Activated naive CD4-positive, alpha-beta T cell treated with anti-CD3 and anti-CD28 coated beads for 36 hours (primary cell): ENCODE data around the gene TSPAN16. TPM values are rescaled to one million over a fixed set of nuclear protein-coding genes. Genes with fewer than 3 reads are reported as not detected.

ENCODE experiments used
- CTCF ChIA-PET: fragments of 350-600 bp; sonication (Branson Sonifier 250); formaldehyde crosslinking; loops from one replicate; lab custom pipeline; 2021; ENCODE audit warnings: antibody characterized with exemption; lab: Charles Lee
- DNase-seq: peaks from one replicate; pipeline ENCODE4 v3.0.0-alpha.2; 2020
- H3K27ac Mint-ChIP-seq: one replicate; pipeline ENCODE4 v1.8.0; 2021; ENCODE audit warnings: mild to moderate bottlenecking, mixed read lengths
- H3K27me3 Mint-ChIP-seq: one replicate; pipeline ENCODE4 v1.8.0; 2021; ENCODE audit warnings: low read depth, mixed read lengths
- H3K36me3 Mint-ChIP-seq: one replicate; pipeline ENCODE4 v1.8.0; 2021; ENCODE audit warnings: low read depth, mixed read lengths
- H3K4me1 Mint-ChIP-seq: one replicate; pipeline ENCODE4 v1.8.0; 2021; ENCODE audit warnings: low read depth, mixed read lengths
- H3K4me3 Mint-ChIP-seq: one replicate; pipeline ENCODE4 v1.8.0; 2021; ENCODE audit warnings: mild to moderate bottlenecking, moderate library complexity, mixed read lengths
- H3K9me3 Mint-ChIP-seq: one replicate; pipeline ENCODE4 v1.8.0; 2021; ENCODE audit warnings: mixed read lengths
- intact Hi-C: fragments of 100-400 bp; cut with micrococcal nuclease; formaldehyde crosslinking; loops from one replicate; pipeline ENCODE4 v1.15.1; 2023
- total RNA-seq, 2 experiments: library from RNA; stranded (reverse); gene quantifications; one replicate each; pipeline ENCODE4 v1.2.3, GENCODE V29; 2021

TSPAN16 gene
- total RNA-seq, 2 experiments from 2014 or later, result not detected

DNA sequence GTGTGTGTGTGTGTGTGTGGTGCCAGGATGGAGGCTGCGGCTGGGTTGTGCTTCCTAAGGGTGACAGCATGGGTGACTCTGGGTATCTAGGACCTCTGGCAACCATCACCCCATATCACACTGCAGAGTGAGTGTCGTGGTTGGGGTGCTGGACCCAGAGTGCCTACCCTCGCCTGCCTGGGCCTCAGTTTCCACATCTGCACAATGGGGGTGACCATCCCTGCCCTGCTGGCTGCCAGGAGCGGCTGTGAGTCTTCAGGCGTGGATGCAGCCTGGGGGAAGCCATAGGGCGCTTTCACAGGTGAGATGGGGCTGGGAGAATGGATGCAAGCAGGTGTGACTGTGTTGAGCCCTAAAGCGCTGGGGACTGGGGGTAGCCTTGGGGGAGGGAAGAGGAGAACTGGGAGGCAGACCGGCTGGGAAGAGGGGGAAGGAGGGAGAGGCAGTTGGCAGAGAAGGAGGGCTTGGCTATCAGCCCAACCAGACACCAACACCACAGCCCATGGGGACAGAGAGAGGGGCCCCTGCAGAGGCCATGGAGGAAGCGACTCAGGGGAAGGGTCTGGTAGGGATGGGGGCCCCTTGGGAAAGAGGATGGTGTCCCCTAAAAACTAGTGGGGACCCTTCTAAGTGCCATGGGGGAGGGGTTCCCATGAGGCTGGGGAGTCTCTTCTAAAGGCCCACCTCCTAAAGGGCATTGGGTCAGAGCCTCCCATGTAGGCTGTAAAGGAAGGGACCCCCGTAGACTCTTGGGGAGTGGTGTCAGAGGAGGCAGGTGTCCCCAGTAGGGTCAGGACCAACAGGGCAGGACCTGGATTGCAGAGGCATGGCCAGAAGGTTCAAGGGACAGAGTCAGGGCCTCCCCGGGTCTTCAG, 61.0 kb downstream of the TSPAN16 start:
- intact Hi-C loops, result no loop called here
- Mint-ChIP-seq H3K4me1 (peaks cover 11% of the 10 kb centered on the region), H3K36me3 (no peaks in the 10 kb centered on the region), H3K4me3 (no peak overlapping the region), H3K27me3 (peaks cover 4% of the 10 kb centered on the region), H3K9me3 (no peaks in the 10 kb centered on the region), H3K27ac (no peak overlapping the region)
- CTCF ChIA-PET, result no interaction called here
- no peak for DNase-seq

DNA sequence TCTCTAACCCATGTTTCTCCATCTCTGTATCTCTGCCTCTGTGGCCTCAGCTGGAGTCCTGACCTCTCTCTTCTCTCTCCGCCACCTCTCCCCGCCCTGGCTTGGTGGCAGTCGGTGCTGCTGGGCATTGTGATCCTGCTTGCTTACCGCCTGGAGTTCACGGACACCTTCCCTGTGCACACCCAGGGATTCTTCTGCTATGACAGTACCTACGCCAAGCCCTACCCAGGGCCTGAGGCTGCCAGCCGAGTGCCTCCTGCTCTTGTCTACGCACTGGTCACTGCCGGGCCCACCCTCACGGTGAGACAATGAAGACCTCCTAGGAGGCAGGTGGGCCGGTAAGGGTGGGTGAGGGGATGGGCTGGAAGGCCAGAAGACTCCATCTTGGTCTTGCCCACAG, 63.5 kb downstream of the TSPAN16 start:
- Mint-ChIP-seq H3K27me3 (peaks cover 4% of the 10 kb centered on the region), H3K9me3 (no peaks in the 10 kb centered on the region), H3K36me3 (no peaks in the 10 kb centered on the region), H3K27ac (no peak overlapping the region), H3K4me3 (no peak overlapping the region), H3K4me1 (peaks cover 11% of the 10 kb centered on the region)
- no peak for DNase-seq
- intact Hi-C loops, result no loop called here
- CTCF ChIA-PET, result no interaction called here

DNA sequence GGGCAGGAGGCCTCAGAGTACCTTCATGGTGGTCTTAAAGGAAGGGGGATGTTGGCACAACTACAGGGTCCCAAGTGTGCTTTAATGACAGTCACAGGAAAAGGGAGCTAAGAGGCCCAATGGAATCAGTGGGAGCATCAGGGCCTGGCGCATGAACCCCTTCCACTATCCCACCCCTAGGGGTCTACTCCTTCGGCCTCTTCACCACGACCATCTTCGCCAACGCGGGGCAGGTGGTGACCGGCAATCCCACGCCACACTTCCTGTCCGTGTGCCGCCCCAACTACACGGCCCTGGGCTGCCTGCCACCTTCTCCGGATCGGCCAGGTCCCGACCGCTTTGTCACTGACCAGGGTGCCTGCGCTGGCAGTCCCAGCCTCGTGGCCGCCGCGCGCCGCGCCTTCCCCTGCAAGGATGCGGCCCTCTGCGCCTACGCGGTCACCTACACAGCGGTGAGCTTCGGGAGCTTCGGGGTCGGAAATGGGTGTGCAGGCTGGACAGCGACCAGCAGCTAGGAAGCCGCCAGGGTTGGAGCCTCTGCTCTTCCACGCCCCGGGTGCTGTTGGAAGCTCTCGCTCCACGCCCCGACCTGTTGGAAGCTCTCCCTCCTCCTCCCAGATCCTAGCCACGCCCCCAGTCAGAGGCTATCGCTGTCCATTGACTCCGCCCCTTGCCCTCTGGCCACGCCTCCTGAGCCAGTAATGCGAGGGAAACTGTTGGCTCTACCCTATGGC, 65.2 kb downstream of the TSPAN16 start:
- Mint-ChIP-seq H3K4me3 (no peak overlapping the region), H3K36me3 (no peaks in the 10 kb centered on the region), H3K27ac (no peak overlapping the region), H3K27me3 (peaks cover under 1% of the 10 kb centered on the region), H3K4me1 (peaks cover 2% of the 10 kb centered on the region), H3K9me3 (no peaks in the 10 kb centered on the region)
- CTCF ChIA-PET, result no interaction called here
- no peak for DNase-seq
- intact Hi-C loops, result no loop called here

DNA sequence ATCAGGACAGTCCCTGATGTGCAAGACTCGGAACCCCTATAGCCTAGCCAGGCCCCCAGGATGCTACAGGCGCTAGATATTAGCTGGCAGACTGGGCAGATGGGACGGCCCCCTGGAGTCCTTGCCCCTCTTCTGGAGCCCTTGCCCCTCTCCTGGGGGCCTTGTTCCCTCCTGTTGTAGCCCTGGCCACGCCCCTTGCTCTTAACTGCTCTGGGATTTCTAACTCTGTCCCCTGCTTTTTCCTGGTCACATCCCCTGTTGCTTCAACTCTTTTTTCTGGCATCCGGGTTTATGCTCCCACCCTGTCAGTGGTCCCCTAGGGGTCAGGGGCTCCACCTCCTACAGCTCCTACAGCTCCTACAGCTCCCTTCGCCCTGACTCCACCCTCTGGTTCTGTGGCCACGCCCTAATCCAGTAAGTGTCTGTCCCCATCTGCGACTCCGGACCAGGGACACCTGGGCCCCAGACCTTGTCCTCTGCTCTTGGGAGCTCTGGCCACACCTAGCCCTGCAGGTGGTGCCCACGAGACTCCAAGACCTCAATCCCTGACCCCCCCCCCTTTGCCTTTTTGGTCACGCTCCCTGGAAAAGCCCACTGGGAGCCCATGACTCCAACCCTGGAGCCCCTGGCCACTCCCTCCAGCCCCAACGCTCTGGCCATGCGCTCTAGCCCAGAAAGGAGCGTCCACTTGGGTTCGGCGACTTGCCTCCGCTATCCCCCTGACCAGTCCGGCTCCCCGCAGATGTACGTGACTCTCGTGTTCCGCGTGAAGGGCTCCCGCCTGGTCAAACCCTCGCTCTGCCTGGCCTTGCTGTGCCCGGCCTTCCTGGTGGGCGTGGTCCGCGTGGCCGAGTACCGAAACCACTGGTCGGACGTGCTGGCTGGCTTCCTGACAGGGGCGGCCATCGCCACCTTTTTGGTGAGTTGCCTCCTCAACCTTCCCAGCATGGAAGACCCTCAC, 66.1 kb downstream of the TSPAN16 start:
- Mint-ChIP-seq H3K4me1 (no peaks in the 10 kb centered on the region), H3K27ac (no peak overlapping the region), H3K4me3 (no peak overlapping the region), H3K9me3 (no peaks in the 10 kb centered on the region), H3K36me3 (no peaks in the 10 kb centered on the region), H3K27me3 (no peaks in the 10 kb centered on the region)
- CTCF ChIA-PET, result no interaction called here
- intact Hi-C loops, result no loop called here
- no peak for DNase-seq

DNA sequence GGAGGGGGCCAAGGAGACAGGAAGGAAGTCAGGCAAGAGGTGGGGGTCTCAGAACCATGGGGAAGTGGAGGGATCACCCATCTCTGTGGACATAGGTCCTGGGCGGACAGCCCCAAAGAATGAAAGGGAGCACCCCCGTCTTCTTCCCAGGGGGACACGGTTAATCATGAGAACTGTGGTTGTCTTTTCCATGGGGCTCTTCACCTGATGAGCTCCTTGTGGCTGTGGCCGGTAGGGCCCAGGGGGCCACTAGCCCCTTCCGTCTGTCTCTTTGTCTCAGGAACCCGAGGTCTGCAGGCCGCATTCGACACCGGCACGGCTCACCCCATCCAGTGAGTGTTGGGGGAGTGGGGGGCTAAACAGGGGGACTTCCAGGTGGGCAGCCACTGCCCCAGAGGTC, 67.9 kb downstream of the TSPAN16 start:
- DNase-seq, result no peak
- H3K27ac Mint-ChIP-seq, result no peak overlapping the region
- intact Hi-C loops, result no loop called here
- H3K4me3 Mint-ChIP-seq, result no peak overlapping the region
- H3K9me3 Mint-ChIP-seq, result no peaks in the 10 kb centered on the region
- no peaks in the 10 kb centered on the region for H3K4me1 Mint-ChIP-seq
- CTCF ChIA-PET, result no interaction called here
- no peaks in the 10 kb centered on the region for H3K27me3 Mint-ChIP-seq
- H3K36me3 Mint-ChIP-seq, result no peaks in the 10 kb centered on the region

DNA sequence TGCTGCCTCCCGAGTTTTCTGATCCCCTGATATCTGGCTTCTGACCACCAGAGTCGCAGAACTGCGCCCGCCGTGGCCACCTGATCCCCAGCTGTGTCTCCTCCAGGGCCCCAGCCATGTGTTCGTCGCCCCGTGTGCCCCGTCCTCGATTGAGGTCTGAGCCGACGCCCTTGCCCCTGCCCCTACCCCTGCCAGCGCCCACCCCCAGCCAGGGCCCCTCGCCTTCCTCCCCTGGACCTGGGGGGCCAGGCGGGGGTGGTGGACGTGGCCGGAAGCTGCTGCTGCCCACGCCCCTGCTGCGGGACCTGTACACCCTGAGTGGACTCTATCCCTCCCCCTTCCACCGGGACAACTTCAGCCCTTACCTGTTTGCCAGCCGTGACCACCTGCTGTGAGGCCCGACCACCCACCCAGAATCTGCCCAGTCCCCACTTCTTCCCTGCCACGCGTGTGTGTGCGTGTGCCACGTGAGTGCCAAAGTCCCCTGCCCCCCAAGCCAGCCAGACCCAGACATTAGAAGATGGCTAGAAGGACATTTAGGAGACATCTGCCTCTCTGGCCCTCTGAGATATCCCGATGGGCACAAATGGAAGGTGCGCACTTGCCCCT, 68.4 kb downstream of the TSPAN16 start:
- Mint-ChIP-seq H3K9me3 (no peaks in the 10 kb centered on the region), H3K4me1 (no peaks in the 10 kb centered on the region), H3K27ac (no peak overlapping the region), H3K36me3 (no peaks in the 10 kb centered on the region), H3K27me3 (no peaks in the 10 kb centered on the region), H3K4me3 (no peak overlapping the region)
- DNase-seq, result no peak
- intact Hi-C loops, result no loop called here
- CTCF ChIA-PET, result no interaction called here

DNA sequence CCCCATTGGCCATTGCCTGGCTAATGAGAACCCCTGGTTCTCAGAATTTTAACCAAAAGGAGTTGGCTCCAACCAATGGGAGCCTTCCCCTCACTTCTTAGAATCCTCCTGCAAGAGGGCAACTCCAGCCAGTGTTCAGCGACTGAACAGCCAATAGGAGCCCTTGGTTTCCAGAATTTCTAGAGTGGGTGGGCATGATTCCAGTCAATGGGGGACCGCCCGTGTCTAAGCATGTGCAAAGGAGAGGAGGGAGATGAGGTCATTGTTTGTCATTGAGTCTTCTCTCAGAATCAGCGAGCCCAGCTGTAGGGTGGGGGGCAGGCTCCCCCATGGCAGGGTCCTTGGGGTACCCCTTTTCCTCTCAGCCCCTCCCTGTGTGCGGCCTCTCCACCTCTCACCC, 69.0 kb downstream of the TSPAN16 start:
- CTCF ChIA-PET, result no interaction called here
- no peak overlapping the region for H3K4me3 Mint-ChIP-seq
- H3K36me3 Mint-ChIP-seq, result no peaks in the 10 kb centered on the region
- H3K27ac Mint-ChIP-seq, result no peak overlapping the region
- no peaks in the 10 kb centered on the region for H3K27me3 Mint-ChIP-seq
- H3K4me1 Mint-ChIP-seq, result no peaks in the 10 kb centered on the region
- DNase-seq, result no peak
- intact Hi-C loops, result no loop called here
- H3K9me3 Mint-ChIP-seq, result no peaks in the 10 kb centered on the region

Other genes with a start within 250 kb of the TSPAN16 start
- 10 to 100 TPM; 64.2 to 64.9 TPM for gene LDLR, start 206.7 kb upstream of the TSPAN16 start, total RNA-seq
- gene SPC24, start 140.4 kb upstream of the TSPAN16 start, total RNA-seq, result 100 to 1,000 TPM in 1 of 2 experiments, 10 to 100 TPM in 1; 94.7 to 102 TPM
- 1 to 10 TPM; 1.5 to 2.0 TPM for gene KANK2, start 98.6 kb upstream of the TSPAN16 start, total RNA-seq
- gene ANGPTL8, start 56.5 kb upstream of the TSPAN16 start, total RNA-seq, result not detected
- gene DOCK6, start 33.6 kb upstream of the TSPAN16 start, total RNA-seq, result 1 to 10 TPM; 6.1 to 7.1 TPM
- gene RAB3D, start 43.5 kb downstream of the TSPAN16 start, total RNA-seq, result 10 to 100 TPM in 1 of 2 experiments, 1 to 10 TPM in 1; 9.8 to 10.7 TPM
- gene TMEM205, start 50.1 kb downstream of the TSPAN16 start, total RNA-seq, result 10 to 100 TPM; 21.4 to 24.2 TPM
- 10 to 100 TPM; 15.2 to 16.5 TPM for gene CCDC159, start 50.4 kb downstream of the TSPAN16 start, total RNA-seq
- 1 to 10 TPM; 2.6 to 2.8 TPM for gene PLPPR2, start 59.3 kb downstream of the TSPAN16 start, total RNA-seq
- 1 to 10 TPM; 1.1 to 2.1 TPM for gene SWSAP1, start 78.5 kb downstream of the TSPAN16 start, total RNA-seq
- gene EPOR, start 88.2 kb downstream of the TSPAN16 start, total RNA-seq, result 1 to 10 TPM; 3.9 to 4.3 TPM
- gene RGL3, start 123.2 kb downstream of the TSPAN16 start, total RNA-seq, result not detected
- under 1 TPM; 0.15 to 0.19 TPM for gene ODAD3, start 139.0 kb downstream of the TSPAN16 start, total RNA-seq
- gene PRKCSH, start 139.5 kb downstream of the TSPAN16 start, total RNA-seq, result 100 to 1,000 TPM; 234 to 237 TPM
- gene ELAVL3, start 184.9 kb downstream of the TSPAN16 start, total RNA-seq, result not detected
- gene ZNF653, start 209.7 kb downstream of the TSPAN16 start, total RNA-seq, result 1 to 10 TPM; 6.8 to 7.3 TPM
- 10 to 100 TPM; 42.6 to 46.0 TPM for gene ECSIT, start 233.0 kb downstream of the TSPAN16 start, total RNA-seq
- gene CNN1, start 242.7 kb downstream of the TSPAN16 start, total RNA-seq, result not detected